ENCODE results near the gene MACROD2. TPM values are rescaled to one million over a fixed set of nuclear protein-coding genes. Genes with fewer than 3 reads are reported as not detected.

Gene MACROD2
- total and polyA plus RNA-seq, 2 experiments from 2014 or later: 2.8 to 4.3 TPM

DNA sequence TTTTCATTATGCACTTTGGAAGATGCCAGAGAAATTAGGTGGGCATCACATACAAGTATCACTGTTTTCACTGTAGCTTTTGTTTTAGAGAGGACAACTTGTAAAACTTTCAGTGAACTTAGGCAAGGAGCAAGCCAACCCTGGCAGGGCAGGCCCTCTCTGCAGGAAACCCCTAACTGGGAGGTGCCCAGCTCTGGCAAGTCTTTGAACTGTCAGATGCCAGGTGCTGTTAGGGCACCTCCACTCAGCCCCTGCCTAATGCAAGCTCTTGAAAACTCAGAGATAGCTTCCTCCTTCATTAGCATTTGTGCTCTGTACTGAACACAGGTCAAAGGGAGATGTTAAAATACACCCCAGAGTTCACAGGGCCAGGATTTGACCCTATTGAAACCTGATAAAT lies 1116.3 kb downstream of the MACROD2 start (continued):
- TF ChIP-seq, protein P1, sequence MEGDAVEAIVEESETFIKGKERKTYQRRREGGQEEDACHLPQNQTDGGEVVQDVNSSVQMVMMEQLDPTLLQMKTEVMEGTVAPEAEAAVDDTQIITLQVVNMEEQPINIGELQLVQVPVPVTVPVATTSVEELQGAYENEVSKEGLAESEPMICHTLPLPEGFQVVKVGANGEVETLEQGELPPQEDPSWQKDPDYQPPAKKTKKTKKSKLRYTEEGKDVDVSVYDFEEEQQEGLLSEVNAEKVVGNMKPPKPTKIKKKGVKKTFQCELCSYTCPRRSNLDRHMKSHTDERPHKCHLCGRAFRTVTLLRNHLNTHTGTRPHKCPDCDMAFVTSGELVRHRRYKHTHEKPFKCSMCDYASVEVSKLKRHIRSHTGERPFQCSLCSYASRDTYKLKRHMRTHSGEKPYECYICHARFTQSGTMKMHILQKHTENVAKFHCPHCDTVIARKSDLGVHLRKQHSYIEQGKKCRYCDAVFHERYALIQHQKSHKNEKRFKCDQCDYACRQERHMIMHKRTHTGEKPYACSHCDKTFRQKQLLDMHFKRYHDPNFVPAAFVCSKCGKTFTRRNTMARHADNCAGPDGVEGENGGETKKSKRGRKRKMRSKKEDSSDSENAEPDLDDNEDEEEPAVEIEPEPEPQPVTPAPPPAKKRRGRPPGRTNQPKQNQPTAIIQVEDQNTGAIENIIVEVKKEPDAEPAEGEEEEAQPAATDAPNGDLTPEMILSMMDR (conservative IDR thresholded peaks at IDR 0.05; ENCODE audit: low read depth in 2 of 2): no peak
- TF ChIP-seq JUNB (IDR thresholded peaks at IDR 0.05; ENCODE audit: unreplicated experiment) (no peak), EZH2phosphoT487 (IDR thresholded peaks at IDR 0.05; ENCODE audit: unreplicated experiment) (no peak)
- TF ChIP-seq, protein P2, sequence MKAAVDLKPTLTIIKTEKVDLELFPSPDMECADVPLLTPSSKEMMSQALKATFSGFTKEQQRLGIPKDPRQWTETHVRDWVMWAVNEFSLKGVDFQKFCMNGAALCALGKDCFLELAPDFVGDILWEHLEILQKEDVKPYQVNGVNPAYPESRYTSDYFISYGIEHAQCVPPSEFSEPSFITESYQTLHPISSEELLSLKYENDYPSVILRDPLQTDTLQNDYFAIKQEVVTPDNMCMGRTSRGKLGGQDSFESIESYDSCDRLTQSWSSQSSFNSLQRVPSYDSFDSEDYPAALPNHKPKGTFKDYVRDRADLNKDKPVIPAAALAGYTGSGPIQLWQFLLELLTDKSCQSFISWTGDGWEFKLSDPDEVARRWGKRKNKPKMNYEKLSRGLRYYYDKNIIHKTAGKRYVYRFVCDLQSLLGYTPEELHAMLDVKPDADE (IDR thresholded peaks at IDR 0.05): no peak

DNA sequence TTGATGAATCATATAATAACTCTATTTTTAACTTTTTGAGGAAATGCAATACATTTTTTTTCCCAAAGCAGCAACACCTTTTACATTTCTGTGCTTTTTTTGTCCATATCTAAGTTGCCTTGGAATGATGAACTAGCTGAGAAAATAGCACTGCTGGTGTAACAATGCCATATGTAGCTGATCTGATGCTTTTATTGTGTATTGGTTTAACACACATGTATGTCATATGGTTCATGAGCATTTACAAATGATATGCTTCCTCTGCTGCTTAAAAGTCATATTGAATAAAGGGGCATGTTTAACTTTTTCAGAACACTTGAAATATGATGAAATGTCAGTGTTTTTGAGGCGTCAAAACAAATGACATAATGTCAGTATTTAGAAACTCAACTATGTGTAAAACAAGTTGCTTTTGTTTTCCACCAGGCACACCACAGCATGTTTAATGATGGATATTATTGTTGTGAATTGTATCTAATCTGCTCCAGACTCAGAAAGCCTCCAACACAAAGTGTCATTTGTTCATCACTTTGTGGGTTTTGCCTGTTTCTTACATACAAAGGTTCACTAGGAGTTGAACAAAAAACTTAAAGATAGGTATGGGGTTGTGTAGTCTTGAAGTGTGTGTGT lies 1117.9 kb downstream of the MACROD2 start:
- no peaks in the 10 kb centered on the region for H3F3A ChIP-seq (replicated peaks; ENCODE audit: low read depth)
- H2AFZ ChIP-seq: no peak overlapping the region
- H3K9me3 Mint-ChIP-seq: no peaks in the 10 kb centered on the region
- peaks cover 18% of the 10 kb centered on the region for H3K9me2 ChIP-seq (ENCODE audit: insufficient read depth)
- H3K36me3 Mint-ChIP-seq (ENCODE audit: low read depth): no peaks in the 10 kb centered on the region
- no peaks in the 10 kb centered on the region for H3K4me1 Mint-ChIP-seq
- H3K27ac ChIP-seq (ENCODE audit: low read depth): no peak overlapping the region
- ATAC-seq: no peak
- H3K27ac Mint-ChIP-seq: no peak overlapping the region
- H4K20me1 ChIP-seq (replicated peaks; ENCODE audit: insufficient read depth): no peaks in the 10 kb centered on the region
- H3K36me3 ChIP-seq (ENCODE audit: insufficient read depth): no peaks in the 10 kb centered on the region
- H3K4me2 ChIP-seq: no peak overlapping the region
- no peaks in the 10 kb centered on the region for H3K27me3 ChIP-seq (ENCODE audit: insufficient read depth)
- H3K4me3 ChIP-seq: no peak overlapping the region
- H3K4me1 ChIP-seq (ENCODE audit: insufficient read depth): no peaks in the 10 kb centered on the region
- no peak for DNase-seq (ENCODE audit: low spot score)
- H3K79me2 ChIP-seq (replicated peaks; ENCODE audit: insufficient read depth): no peaks in the 10 kb centered on the region
- no peak overlapping the region for H3K4me3 Mint-ChIP-seq
- H3K27me3 Mint-ChIP-seq (ENCODE audit: insufficient read depth, low read depth, poor library complexity): peaks cover 5% of the 10 kb centered on the region
- TF ChIP-seq REST (IDR thresholded peaks at IDR 0.05; ENCODE audit: unreplicated experiment) (no peak), ZNF331 (CRISPR knock-in tag; IDR thresholded peaks at IDR 0.05; ENCODE audit: low read depth) (no peak), EZH2 (IDR thresholded peaks at IDR 0.05; ENCODE audit: low read depth, unreplicated experiment) (no peak), EZH2phosphoT487 (IDR thresholded peaks at IDR 0.05; ENCODE audit: unreplicated experiment) (no peak), JUNB (IDR thresholded peaks at IDR 0.05; ENCODE audit: unreplicated experiment) (no peak)
- TF ChIP-seq, protein P1 (conservative IDR thresholded peaks at IDR 0.05; ENCODE audit: low read depth in 2 of 2): no peak
- TF ChIP-seq, protein P3, sequence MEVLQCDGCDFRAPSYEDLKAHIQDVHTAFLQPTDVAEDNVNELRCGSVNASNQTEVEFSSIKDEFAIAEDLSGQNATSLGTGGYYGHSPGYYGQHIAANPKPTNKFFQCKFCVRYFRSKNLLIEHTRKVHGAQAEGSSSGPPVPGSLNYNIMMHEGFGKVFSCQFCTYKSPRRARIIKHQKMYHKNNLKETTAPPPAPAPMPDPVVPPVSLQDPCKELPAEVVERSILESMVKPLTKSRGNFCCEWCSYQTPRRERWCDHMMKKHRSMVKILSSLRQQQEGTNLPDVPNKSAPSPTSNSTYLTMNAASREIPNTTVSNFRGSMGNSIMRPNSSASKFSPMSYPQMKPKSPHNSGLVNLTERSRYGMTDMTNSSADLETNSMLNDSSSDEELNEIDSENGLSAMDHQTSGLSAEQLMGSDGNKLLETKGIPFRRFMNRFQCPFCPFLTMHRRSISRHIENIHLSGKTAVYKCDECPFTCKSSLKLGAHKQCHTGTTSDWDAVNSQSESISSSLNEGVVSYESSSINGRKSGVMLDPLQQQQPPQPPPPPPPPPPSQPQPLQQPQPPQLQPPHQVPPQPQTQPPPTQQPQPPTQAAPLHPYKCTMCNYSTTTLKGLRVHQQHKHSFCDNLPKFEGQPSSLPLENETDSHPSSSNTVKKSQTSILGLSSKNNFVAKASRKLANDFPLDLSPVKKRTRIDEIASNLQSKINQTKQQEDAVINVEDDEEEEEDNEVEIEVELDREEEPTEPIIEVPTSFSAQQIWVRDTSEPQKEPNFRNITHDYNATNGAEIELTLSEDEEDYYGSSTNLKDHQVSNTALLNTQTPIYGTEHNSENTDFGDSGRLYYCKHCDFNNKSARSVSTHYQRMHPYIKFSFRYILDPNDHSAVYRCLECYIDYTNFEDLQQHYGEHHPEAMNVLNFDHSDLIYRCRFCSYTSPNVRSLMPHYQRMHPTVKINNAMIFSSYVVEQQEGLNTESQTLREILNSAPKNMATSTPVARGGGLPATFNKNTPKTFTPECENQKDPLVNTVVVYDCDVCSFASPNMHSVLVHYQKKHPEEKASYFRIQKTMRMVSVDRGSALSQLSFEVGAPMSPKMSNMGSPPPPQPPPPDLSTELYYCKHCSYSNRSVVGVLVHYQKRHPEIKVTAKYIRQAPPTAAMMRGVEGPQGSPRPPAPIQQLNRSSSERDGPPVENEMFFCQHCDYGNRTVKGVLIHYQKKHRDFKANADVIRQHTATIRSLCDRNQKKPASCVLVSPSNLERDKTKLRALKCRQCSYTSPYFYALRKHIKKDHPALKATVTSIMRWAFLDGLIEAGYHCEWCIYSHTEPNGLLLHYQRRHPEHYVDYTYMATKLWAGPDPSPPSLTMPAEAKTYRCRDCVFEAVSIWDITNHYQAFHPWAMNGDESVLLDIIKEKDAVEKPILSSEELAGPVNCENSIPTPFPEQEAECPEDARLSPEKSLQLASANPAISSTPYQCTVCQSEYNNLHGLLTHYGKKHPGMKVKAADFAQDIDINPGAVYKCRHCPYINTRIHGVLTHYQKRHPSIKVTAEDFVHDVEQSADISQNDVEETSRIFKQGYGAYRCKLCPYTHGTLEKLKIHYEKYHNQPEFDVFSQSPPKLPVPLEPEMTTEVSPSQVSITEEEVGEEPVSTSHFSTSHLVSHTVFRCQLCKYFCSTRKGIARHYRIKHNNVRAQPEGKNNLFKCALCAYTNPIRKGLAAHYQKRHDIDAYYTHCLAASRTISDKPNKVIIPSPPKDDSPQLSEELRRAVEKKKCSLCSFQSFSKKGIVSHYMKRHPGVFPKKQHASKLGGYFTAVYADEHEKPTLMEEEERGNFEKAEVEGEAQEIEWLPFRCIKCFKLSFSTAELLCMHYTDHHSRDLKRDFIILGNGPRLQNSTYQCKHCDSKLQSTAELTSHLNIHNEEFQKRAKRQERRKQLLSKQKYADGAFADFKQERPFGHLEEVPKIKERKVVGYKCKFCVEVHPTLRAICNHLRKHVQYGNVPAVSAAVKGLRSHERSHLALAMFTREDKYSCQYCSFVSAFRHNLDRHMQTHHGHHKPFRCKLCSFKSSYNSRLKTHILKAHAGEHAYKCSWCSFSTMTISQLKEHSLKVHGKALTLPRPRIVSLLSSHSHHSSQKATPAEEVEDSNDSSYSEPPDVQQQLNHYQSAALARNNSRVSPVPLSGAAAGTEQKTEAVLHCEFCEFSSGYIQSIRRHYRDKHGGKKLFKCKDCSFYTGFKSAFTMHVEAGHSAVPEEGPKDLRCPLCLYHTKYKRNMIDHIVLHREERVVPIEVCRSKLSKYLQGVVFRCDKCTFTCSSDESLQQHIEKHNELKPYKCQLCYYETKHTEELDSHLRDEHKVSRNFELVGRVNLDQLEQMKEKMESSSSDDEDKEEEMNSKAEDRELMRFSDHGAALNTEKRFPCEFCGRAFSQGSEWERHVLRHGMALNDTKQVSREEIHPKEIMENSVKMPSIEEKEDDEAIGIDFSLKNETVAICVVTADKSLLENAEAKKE (CRISPR knock-in tag; IDR thresholded peaks at IDR 0.05): no peak

Data from GM23338 (cell line).